Activated CD4-positive, alpha-beta T cell treated with anti-CD3 and anti-CD28 coated beads, Interleukin-2, amount 10 ng/mL, durations not matched to agents 7 days and 5 days (primary cell): ENCODE measurements around the gene TAS2R16. TPM values are rescaled to one million over a fixed set of nuclear protein-coding genes. Genes with fewer than 3 reads are reported as not detected.

Source experiments
- CTCF ChIA-PET: fragments of 350-600 bp; sonication (Branson Sonifier 250); formaldehyde crosslinking; loops from one replicate; lab custom pipeline; 2021; ENCODE audit warnings: antibody characterized with exemption; lab: Charles Lee
- POLR2A ChIA-PET: fragments of 350-600 bp; sonication (Branson Sonifier 250); formaldehyde crosslinking; loops from one replicate; lab custom pipeline; 2021; ENCODE audit warnings: antibody characterized with exemption; lab: Charles Lee
- DNase-seq: peaks from one replicate; pipeline ENCODE4 v3.0.0-alpha.2; 2020
- H3K27ac Mint-ChIP-seq: one replicate; pipeline ENCODE4 v1.8.0; 2021; ENCODE audit warnings: mild to moderate bottlenecking, moderate library complexity, mixed read lengths
- H3K27me3 Mint-ChIP-seq: one replicate; pipeline ENCODE4 v1.8.0; 2021; ENCODE audit warnings: mixed read lengths
- H3K36me3 Mint-ChIP-seq: one replicate; pipeline ENCODE4 v1.8.0; 2021; ENCODE audit warnings: low read depth, mixed read lengths
- H3K4me1 Mint-ChIP-seq: one replicate; pipeline ENCODE4 v1.8.0; 2021; ENCODE audit warnings: mixed read lengths
- H3K4me3 Mint-ChIP-seq: one replicate; pipeline ENCODE4 v1.8.0; 2021; ENCODE audit warnings: mild to moderate bottlenecking, moderate library complexity, mixed read lengths
- H3K9me3 Mint-ChIP-seq: one replicate; pipeline ENCODE4 v1.8.0; 2021; ENCODE audit warnings: mixed read lengths
- total RNA-seq, 2 experiments: library from RNA; stranded (reverse); gene quantifications; one replicate each; pipeline ENCODE4 v1.2.3, GENCODE V29; 2021

The TAS2R16 gene
- total RNA-seq, 2 experiments from 2014 or later, result not detected

GRCh38 chr7:123004931-123005330 lies 9.4 kb upstream of the TAS2R16 start:
- H3K4me1 Mint-ChIP-seq, result no peaks in the 10 kb centered on the region
- POLR2A ChIA-PET, result no interaction called here
- H3K27me3 Mint-ChIP-seq, result no peaks in the 10 kb centered on the region
- no peak overlapping the region for H3K4me3 Mint-ChIP-seq
- CTCF ChIA-PET, result no interaction called here
- H3K36me3 Mint-ChIP-seq, result no peaks in the 10 kb centered on the region
- DNase-seq, result no peak
- no peaks in the 10 kb centered on the region for H3K9me3 Mint-ChIP-seq
- H3K27ac Mint-ChIP-seq, result no peak overlapping the region

GRCh38 chr7:123003539-123004126 lies 8.1 kb upstream of the TAS2R16 start:
- Mint-ChIP-seq H3K27ac (no peak overlapping the region), H3K4me3 (no peak overlapping the region), H3K27me3 (no peaks in the 10 kb centered on the region), H3K4me1 (no peaks in the 10 kb centered on the region), H3K36me3 (no peaks in the 10 kb centered on the region), H3K9me3 (no peaks in the 10 kb centered on the region)
- ChIA-PET CTCF (no interaction called here), POLR2A (no interaction called here)
- DNase-seq, result no peak

GRCh38 chr7:122989577-122989976 lies 5.9 kb downstream of the TAS2R16 start:
- ChIA-PET CTCF (no interaction called here), POLR2A (no interaction called here)
- H3K4me3 Mint-ChIP-seq, result no peak overlapping the region
- H3K36me3 Mint-ChIP-seq, result no peaks in the 10 kb centered on the region
- H3K27ac Mint-ChIP-seq, result no peak overlapping the region
- H3K27me3 Mint-ChIP-seq, result no peaks in the 10 kb centered on the region
- DNase-seq, result no peak
- no peaks in the 10 kb centered on the region for H3K4me1 Mint-ChIP-seq
- no peaks in the 10 kb centered on the region for H3K9me3 Mint-ChIP-seq

GRCh38 chr7:122989041-122989440 lies 6.5 kb downstream of the TAS2R16 start:
- ChIA-PET POLR2A (no interaction called here), CTCF (no interaction called here)
- Mint-ChIP-seq H3K27ac (no peak overlapping the region), H3K27me3 (no peaks in the 10 kb centered on the region), H3K4me3 (no peak overlapping the region), H3K36me3 (no peaks in the 10 kb centered on the region), H3K4me1 (no peaks in the 10 kb centered on the region), H3K9me3 (no peaks in the 10 kb centered on the region)
- DNase-seq, result no peak

GRCh38 chr7:122988333-122988732 lies 7.2 kb downstream of the TAS2R16 start:
- no peak overlapping the region for H3K4me3 Mint-ChIP-seq

GRCh38 chr7:122987463-122987862 lies 8.0 kb downstream of the TAS2R16 start:
- POLR2A ChIA-PET, result interaction anchor here (0.7 kb wide), 1 partner anchor 53 kb away, joined by 3 read pairs; no protein-coding TSS in a partner anchor
- Mint-ChIP-seq H3K27me3 (no peaks in the 10 kb centered on the region), H3K36me3 (no peaks in the 10 kb centered on the region), H3K4me1 (no peaks in the 10 kb centered on the region), H3K9me3 (no peaks in the 10 kb centered on the region), H3K4me3 (no peak overlapping the region), H3K27ac (no peak overlapping the region)
- DNase-seq, result no peak
- CTCF ChIA-PET, result no interaction called here

More at GRCh38 chr7:122988333-122988732, 7.2 kb downstream of the TAS2R16 start:
- H3K9me3 Mint-ChIP-seq, result no peaks in the 10 kb centered on the region
- no peak overlapping the region for H3K27ac Mint-ChIP-seq
- ChIA-PET CTCF (no interaction called here), POLR2A (no interaction called here)
- no peaks in the 10 kb centered on the region for H3K4me1 Mint-ChIP-seq
- no peak for DNase-seq
- no peaks in the 10 kb centered on the region for H3K27me3 Mint-ChIP-seq
- H3K36me3 Mint-ChIP-seq, result no peaks in the 10 kb centered on the region

- CTCF ChIA-PET, result no interaction called here
- no peaks in the 10 kb centered on the region for H3K4me1 Mint-ChIP-seq
- H3K27me3 Mint-ChIP-seq, result no peaks in the 10 kb centered on the region
Observed at GRCh38 chr7:122984021-122984420, 11.5 kb downstream of the TAS2R16 start.

GRCh38 chr7:122983261-122983660 lies 12.2 kb downstream of the TAS2R16 start:
- ChIA-PET CTCF (no interaction called here), POLR2A (no interaction called here)

More at GRCh38 chr7:122984021-122984420, 11.5 kb downstream of the TAS2R16 start:
- DNase-seq, result no peak
- POLR2A ChIA-PET, result no interaction called here
- Mint-ChIP-seq H3K27ac (no peak overlapping the region), H3K36me3 (no peaks in the 10 kb centered on the region), H3K9me3 (no peaks in the 10 kb centered on the region), H3K4me3 (no peak overlapping the region)

GRCh38 chr7:122975341-122975740 lies 20.2 kb downstream of the TAS2R16 start:
- ChIA-PET CTCF (no interaction called here), POLR2A (no interaction called here)
- no peaks in the 10 kb centered on the region for H3K36me3 Mint-ChIP-seq
- no peak overlapping the region for H3K4me3 Mint-ChIP-seq
- no peaks in the 10 kb centered on the region for H3K27me3 Mint-ChIP-seq
- H3K9me3 Mint-ChIP-seq, result no peaks in the 10 kb centered on the region
- no peaks in the 10 kb centered on the region for H3K4me1 Mint-ChIP-seq
- no peak overlapping the region for H3K27ac Mint-ChIP-seq
- DNase-seq, result no peak

More at GRCh38 chr7:122983261-122983660, 12.2 kb downstream of the TAS2R16 start:
- Mint-ChIP-seq H3K36me3 (no peaks in the 10 kb centered on the region), H3K4me3 (no peak overlapping the region), H3K27me3 (no peaks in the 10 kb centered on the region), H3K9me3 (no peaks in the 10 kb centered on the region), H3K27ac (no peak overlapping the region), H3K4me1 (no peaks in the 10 kb centered on the region)
- no peak for DNase-seq

GRCh38 chr7:122974229-122974628 lies 21.3 kb downstream of the TAS2R16 start:
- no peaks in the 10 kb centered on the region for H3K9me3 Mint-ChIP-seq
- H3K4me1 Mint-ChIP-seq, result no peaks in the 10 kb centered on the region
- no peaks in the 10 kb centered on the region for H3K36me3 Mint-ChIP-seq
- no peaks in the 10 kb centered on the region for H3K27me3 Mint-ChIP-seq
- H3K27ac Mint-ChIP-seq, result no peak overlapping the region
- no peak for DNase-seq
- H3K4me3 Mint-ChIP-seq, result no peak overlapping the region
- ChIA-PET CTCF (no interaction called here), POLR2A (no interaction called here)

- POLR2A ChIA-PET, result no interaction called here
- Mint-ChIP-seq H3K4me1 (no peaks in the 10 kb centered on the region), H3K4me3 (no peak overlapping the region), H3K27me3 (no peaks in the 10 kb centered on the region), H3K9me3 (no peaks in the 10 kb centered on the region), H3K36me3 (no peaks in the 10 kb centered on the region), H3K27ac (no peak overlapping the region)
- CTCF ChIA-PET, result no interaction called here
- DNase-seq, result no peak
Observed at GRCh38 chr7:122972056-122972455, 23.4 kb downstream of the TAS2R16 start.

- H3K27ac Mint-ChIP-seq, result no peak overlapping the region
- ChIA-PET POLR2A (no interaction called here), CTCF (no interaction called here)
- no peaks in the 10 kb centered on the region for H3K36me3 Mint-ChIP-seq
- H3K4me1 Mint-ChIP-seq, result no peaks in the 10 kb centered on the region
- no peak overlapping the region for H3K4me3 Mint-ChIP-seq
- no peaks in the 10 kb centered on the region for H3K9me3 Mint-ChIP-seq
- DNase-seq, result no peak
- no peaks in the 10 kb centered on the region for H3K27me3 Mint-ChIP-seq
Observed at GRCh38 chr7:122970740-122971725, 24.5 kb downstream of the TAS2R16 start.

- DNase-seq, result no peak
- POLR2A ChIA-PET, result no interaction called here
- H3K4me1 Mint-ChIP-seq, result no peaks in the 10 kb centered on the region
- CTCF ChIA-PET, result no interaction called here
- H3K36me3 Mint-ChIP-seq, result no peaks in the 10 kb centered on the region
- no peak overlapping the region for H3K4me3 Mint-ChIP-seq
- H3K27ac Mint-ChIP-seq, result no peak overlapping the region
- H3K27me3 Mint-ChIP-seq, result no peaks in the 10 kb centered on the region
- no peaks in the 10 kb centered on the region for H3K9me3 Mint-ChIP-seq
Observed at GRCh38 chr7:122968389-122968788, 27.1 kb downstream of the TAS2R16 start.
